HG02571 (cell line): ENCODE results near the gene PPP1R36.
"Not testable (repeated sequence)": the region's sequence is repeated elsewhere in the genome, so short reads cannot be mapped to it uniquely, and the experiment has no call there.

Experiments used
- ATAC-seq: cut with Tn5 transposase; IDR thresholded peaks from one replicate; pipeline ENCODE4 v1.9.1; 2021; ENCODE audit warnings: mild to moderate bottlenecking, moderate library complexity; ENCODE audit not compliant: unreplicated experiment

PPP1R36 gene

DNA sequence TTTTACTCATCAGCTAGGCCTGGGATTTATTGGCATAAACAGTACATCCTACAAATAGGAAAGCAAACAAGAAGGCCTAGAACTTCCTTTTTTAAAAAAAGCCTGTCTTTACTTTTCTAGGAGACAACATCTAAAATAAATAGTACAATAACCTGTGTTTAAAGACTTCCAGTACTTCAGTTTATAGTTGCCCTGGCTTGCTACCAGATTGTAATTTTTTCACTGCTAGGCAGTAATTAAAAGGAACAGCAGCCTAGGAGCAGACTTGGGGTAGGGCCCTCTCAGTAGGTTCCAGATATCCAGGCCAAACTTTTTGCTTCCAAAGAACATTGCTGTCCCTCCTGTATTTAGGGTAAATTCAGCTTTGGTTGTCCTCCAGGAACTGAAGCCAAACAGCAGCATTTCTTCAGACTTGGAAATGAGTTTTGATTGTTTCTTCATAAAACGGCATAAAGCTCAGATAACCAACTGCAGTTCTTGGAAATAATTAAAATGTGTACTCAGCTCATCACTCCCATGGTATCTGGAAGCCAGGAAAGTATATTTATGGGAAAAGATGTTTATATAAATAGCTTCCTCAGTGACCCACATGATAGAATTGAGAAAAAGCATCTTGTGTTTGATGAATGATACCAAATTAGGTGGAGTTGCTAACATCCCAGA lies 61.7 kb downstream of the PPP1R36 start:
- no peak for ATAC-seq

DNA sequence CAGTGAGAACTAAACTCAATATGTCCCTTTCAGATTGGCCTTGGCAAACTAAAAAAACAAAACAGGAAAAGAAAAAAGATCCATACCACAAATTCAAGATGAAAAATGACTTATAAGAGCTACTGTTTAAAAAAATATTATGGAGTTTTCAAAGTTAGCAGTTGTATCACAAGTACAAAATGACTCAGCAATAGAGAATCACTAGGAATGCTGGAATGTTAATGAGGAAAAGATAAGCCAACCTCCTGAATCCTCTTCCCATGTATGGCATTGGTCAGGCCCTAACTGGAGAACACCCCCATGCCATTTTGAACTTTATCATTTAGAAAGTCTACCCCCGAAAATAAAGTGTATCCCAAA lies 62.2 kb downstream of the PPP1R36 start:
- ATAC-seq: no peak

DNA sequence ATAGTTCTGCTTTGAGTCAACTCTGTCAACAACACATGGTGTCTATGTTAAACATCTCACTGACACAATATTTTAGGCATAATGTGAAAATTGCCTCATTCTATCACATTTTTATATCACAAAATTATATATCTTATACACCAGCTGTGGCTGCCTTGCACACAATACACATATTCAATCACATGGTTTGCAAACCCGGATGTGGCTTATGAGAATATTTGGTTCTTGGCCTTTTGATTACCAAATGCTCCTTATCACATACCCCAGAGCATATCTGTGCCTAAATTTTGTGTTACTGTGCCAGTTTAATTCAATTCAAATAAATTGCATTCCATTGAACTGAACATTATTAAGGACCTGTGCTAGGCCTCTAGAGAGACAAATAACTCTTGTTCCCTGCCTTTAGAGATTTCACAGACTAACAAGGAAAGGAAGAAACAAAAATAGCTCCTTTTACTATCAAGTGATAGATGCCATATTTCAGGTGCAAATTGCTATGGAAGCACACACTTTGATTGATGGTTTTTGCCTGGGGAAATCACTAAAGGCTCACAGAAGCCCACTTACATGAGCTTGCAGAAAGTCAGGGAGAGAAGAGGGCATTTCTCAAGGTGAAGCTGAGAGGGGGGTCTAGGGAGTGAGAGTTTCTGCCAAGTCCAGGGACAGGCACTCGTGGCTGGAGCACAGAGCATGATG lies 63.4 kb downstream of the PPP1R36 start:
- ATAC-seq: no peak

DNA sequence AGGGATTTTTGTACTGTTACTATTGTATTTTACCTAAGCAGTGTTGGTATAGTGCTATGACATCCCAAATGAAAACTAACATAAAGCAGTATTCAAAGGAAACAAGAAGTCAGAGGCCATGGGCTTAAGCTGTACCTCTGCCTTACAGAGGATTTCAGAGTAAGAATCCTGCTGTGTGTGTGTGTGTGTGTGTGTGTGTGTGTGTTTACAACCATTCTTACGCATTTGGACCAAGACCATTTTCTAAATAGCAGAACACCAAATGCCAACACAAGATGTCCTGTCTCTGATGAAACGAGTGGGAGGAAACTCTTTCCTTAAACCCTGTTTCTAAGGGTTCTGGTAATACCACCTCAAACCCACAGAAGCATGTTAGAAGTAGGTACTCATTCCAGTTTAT lies 64.4 kb downstream of the PPP1R36 start:
- no peak for ATAC-seq

DNA sequence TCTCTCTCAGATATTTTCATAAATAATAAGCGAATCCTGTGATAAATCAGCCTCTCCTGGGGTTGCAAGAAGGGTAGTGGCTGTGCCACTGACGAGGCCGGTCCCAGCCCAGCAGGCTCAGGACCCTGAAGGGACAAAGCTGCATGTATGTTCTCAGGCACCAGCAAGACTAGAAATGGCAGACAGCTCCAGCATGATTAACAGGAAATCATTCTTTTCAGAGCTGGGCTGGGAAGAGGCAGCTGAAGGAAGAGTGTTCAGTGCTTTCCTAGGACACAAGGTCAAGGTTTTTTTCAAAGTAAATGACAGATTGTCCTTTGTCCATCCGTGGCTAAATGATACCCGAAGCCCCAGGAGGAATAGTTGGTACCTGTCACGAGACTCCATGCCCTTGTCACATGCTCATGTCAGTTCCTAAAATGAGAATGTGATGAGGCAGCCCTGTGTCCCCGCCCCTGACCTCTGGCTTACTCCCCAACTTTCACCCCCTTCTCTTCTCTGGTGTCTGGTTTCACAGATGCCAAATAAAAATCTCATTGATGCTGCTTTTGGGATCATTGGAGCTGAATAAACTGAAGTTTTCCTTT lies 65.1 kb downstream of the PPP1R36 start:
- ATAC-seq: no peak

DNA sequence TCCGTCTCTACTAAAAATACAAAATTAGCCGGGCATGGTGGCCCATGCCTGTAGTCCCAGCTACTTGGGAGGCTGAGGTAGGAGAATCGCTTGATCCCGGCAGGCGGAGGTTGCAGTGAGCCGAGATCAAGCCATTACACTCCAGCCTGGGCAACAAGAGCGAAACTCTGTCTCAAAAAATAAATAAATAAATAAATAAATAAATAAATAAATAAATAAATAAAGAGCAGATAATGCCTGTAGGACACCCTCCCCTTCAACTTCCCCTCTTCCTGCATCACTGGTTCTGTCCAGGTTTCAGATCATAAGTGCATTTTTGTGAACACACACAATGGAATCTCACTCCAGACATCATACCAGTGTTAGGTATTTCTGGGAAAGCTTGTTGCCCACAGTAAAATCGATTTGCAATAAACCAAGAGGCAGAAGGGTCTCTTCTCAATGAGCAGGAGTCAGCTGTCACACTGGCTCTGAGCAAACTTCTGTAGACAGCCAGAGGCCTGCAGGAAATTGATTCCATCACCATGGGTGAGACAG lies 68.2 kb downstream of the PPP1R36 start:
- not testable (repeated sequence) for ATAC-seq

DNA sequence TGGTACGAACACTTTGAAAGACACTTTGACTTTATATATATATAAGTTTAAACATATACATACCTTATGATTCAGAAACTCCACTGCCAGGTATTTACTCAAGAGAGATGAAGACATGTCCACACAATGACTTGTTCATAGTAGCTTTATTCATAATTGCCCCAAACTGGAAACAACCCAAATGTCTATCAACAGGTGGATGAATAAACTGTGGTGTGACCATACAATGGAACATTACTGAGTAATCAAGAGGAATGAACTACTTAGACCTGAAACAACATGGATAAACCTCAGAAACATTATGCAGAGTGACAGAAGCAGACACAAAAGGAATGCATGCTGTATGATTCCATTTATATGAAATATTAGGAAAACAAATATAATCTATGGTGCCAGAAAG lies 71.1 kb downstream of the PPP1R36 start:
- ATAC-seq: no peak

DNA sequence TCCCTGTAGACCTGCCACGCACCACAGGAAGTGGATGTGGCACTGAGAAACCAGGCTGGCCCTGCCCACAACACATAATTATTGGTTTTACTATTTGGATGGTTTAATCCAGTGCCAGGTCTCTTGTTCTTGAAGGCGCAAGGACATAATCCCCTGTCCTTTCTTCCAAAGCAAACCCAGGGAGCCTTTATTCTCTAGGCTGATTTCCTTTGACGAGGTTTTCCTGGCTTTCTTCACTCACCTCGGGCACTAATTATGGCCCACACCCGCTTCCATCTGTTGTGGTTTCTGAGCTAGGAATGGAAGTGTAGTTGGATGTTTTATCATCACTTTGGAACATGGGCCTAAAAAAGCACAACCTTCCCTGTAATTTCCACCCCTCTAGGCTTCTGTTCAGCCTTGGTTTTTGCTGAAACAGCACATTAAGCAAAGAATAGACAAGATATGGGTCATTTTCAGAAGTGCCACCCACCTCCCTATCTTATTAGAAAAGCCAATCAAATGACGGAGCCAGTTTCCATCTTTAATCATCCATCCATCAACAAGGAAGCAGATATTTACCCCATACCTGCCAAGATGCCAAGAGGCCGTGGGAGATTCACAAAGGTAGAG lies 73.9 kb downstream of the PPP1R36 start:
- ATAC-seq: no peak

DNA sequence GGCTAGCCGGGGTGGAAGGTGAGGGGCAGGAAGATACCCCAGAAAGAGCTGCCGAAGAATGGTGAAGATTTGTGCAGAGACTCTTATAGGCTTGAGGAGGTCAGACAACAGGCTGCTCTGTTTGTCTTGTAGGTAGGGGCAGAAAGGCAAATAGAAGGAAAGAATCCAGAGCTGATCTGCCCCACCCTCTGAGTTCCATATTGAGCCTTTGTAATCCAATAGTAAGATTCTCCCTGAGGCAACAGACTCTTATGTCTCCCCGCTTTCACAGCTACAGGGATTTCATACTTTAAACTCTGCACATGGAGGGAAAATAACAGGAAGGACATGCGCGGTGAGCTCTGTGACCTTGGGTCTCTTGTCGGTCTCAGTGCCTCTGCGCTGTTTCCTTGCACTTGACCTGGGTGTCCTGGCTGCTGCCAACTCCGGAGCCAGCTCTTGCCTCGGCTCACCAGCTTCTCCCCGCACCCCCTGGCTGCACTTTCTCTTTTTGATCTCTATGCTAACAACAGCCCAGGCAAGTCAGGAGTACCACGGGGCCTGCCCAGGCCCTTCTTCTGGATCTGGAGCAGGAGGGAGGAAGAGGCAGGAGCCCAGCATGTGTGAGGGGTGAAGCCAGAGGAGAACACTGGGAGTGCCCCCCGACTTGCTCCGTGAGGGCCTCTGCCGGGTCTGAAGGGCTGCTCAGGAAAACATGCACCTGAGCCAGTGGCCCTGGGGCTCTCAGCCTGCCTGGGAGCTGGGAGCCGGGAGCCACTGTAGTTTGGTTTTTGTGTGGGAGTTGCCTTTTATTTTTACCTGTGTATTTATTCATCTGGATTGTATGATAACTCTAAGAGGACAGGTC lies 75.8 kb downstream of the PPP1R36 start:
- no peak for ATAC-seq

DNA sequence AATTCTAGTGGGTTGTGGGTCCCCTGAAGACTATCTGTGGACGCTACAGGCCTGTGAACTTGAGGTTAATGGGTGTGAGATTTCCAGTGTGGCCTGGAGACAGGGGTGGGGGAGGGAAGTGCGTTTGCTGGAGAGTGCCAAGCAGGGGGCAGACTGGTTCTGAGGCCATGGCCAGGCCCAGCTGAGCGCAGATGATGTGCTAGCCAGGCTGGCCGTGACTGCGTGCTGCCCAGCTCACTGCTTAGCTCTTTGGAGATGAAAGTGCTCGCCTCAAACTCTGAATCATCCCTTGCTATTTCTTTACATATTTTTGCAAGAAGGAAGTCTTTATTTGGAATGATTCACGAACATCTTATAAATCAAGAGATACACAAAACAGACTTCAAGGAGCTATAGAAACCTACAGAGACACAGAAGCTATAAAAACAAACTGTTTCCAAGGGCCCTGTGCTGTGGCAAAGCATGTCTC lies 79.2 kb downstream of the PPP1R36 start:
- no peak for ATAC-seq

DNA sequence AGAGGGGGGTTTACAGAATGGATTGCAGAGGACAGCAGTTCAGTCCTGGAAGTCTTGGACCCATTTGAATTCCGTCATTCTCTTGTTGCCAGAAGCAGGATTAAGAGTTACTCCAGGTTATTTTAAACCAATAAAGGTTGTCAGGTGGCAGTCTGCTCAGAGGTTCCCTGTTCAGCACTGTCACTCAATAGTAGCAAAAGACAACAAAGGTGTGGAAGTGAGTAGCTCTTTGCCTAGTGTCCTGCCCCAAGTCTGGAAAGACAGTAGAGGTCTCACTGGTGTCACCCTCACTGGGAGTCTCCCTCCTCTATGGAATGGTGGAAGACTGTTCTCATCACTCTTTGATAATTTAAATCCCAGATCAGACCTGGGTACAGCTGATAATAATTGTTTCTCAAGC lies 81.0 kb downstream of the PPP1R36 start:
- no peak for ATAC-seq

DNA sequence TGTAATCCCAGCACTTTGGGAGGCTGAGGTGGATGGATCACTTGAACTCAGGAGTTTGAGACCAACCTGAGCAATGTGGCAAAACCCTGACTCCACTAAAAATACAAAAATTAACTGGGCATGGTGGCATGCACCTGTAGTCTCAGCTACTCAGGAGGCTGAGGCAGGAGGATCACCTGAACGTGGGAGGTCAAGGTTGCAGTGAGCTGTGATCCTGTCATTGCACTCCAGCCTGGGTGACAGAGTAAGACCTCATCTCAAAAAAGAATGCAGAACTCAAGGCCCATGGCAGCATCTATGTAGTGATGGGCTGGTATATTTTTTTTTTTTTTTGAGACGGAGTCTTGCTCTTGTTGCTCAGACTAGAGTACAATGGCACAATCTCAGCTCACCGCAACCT lies 81.5 kb downstream of the PPP1R36 start:
- not testable (repeated sequence) for ATAC-seq

DNA sequence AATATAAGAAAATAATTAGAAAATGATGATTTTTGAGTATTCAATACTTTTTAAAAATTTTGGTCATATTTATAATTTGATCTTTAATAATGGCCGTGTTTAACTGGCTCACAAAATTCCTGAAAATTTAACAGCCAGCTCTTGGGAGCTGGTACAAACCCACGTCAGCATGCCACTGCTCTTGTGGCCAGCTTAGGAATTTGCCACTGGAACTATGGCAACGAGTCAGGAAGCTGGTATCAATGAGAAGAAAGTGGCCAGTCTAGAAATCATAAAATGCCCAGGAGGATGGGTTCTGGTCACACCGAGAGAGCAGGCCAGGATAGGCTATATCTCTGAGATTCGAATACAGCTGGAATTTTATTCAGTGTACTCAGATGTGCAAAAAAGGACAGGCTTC lies 82.3 kb downstream of the PPP1R36 start:
- no peak for ATAC-seq

DNA sequence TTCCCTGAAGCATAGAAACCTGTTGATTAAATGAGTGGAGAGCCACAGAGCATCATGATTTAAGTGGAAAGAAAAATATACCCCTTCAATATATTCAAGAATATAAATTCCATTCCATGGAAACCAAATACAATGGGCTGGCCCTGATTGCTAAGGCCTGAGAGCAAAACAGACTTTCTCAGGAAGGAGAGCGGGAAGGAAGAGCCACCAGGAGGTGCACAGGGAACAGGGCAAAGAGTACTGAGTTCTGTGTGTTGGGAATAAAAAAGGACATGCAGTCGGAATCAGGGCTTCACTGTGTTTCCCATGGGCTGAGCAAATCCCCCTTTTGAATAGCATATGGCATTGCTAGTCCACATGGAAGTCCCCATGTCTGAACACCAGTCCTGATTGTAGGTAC lies 84.8 kb downstream of the PPP1R36 start:
- ATAC-seq: no peak

DNA sequence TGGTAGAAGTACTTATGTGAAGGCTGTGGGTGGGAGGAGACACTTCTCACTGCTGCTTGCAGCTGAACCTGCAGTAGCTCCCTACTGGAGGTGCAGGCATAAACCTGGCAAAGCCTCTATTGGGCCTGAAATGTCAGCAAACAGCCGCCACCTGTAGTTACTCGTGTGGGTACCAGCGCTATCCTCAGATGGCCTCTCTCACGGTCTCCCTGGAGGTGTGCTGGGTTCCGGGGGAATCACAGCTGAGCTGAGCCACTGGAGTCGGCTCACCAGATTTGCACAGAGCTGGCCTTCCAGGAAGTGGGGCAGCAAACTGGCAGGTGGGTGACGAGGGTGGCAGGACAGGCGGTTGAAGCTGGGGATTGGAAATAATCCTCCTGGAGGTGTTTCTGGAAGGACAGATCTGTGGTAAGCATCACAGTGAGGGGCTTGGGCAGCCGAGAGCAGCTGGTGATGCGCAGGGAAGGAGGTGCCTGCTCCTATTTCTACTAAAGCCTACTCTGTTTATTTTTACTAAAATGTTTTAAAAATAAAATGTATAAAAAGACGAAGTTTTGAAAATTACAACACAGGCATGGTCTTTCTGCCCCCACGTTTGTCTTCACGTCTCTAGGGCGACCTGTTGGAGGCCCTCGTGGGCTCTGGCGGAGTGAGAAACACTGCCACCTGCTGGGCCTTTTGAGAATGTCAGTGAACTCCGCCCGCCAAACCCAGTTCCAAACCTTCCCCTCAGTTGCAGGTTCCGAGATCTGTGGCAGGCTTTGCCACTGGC lies 86.6 kb downstream of the PPP1R36 start:
- ATAC-seq: no peak

DNA sequence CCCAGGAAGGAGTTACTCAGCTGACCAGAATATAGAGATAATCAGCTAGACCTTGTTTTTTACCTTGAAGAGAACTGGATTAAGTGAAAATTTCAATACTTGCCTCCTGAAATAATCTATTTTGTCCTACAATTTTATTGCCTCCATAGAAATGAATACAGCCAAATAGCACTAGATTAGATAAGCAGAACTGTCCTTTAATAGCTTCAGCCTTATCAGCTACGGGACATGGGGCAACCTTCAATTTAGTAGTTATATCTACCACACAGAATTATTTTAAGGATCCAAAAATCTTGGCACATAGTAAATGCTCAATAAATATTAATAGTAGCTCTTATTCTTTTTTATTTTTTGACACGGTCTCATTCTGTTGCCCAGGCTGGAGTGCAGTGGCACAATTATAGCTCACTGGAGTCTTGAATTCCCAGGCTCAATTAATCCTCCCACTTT lies 87.2 kb downstream of the PPP1R36 start:
- no peak for ATAC-seq

DNA sequence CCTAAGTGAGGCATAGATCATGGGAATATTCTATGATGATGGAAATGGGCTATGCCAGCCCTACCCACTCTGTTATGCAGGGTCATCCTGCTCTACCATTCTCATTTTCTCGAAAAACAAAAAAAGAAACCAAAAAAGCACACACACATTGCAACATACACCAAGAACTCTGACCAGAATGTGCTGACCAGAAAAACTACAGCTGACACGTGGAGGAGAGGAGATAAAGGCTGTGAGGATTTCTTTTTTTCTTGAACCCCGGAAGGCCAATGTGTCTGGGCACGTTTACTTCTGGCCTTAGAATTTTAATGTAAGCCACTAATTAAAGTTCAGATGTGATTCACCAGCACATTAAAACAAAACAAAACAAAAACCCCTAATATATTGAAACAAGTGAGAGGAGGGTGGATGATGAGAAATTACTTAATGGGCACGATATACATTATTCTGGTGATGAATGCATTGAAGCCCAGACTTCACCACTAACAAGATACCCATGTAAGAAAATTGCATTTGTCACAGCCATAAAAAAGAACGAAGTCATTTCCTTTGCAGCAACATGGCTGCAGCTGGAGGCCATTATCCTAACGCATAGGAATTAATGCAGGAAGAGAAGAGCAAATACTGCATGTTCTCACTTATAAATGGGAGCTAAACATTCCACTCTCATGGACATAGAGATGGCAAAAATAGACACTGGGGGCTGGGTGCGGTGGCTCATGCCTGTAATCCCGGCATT lies 88.1 kb downstream of the PPP1R36 start:
- no peak for ATAC-seq

DNA sequence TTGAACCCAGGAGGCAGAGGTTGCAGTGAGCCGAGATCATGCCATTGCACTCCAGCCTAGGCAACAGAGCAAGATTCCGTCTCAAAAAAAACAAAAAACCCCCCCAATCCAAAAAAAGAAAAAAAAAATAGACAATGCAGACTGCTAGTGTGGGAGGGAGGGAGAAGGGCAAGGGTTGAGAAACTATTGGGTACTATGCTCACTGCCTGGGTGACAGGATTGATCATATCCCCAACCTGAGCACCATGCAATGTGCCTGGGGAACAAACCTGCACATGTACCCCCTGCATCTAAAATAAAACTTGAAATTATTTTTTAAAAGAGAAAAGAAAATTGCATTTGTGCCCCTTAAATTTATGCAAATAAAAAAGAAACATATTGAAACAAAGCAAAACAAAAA lies 88.9 kb downstream of the PPP1R36 start:
- ATAC-seq: no peak
